Pancreas (tissue), 10 donors: ENCODE data around the gene DOLK. TPM values are rescaled to one million over a fixed set of nuclear protein-coding genes. Genes with fewer than 3 reads are reported as not detected.

Experiments
- ATAC-seq, 4 donors: fragments of 200-7000 bp; cut with Tn5 transposase; one replicate each; pipeline versions ENCODE4 v1.8.0 to v1.9.1; 2020; ENCODE audit warnings: mild to moderate bottlenecking in 4 of 4, moderate library complexity in 4 of 4
- DNase-seq, 6 donors: peaks; one replicate each; pipeline ENCODE4 v3.0.0-alpha.2; 2020
- FAIRE-seq: peaks from 2 replicates; lab custom pipeline; 2012; peaks lifted over from hg19 to GRCh38; lab: Jason Lieb, UNC
- H3K27ac ChIP-seq, 4 donors: fragments of 200-600 bp; sonication (generic); 1 replicate in 3 of 4; 2 replicates in 1 of 4; pipeline versions ENCODE4 v1.5.0 to v1.8.0; 2020
- H3K27me3 ChIP-seq, 4 donors: fragments of 200-600 bp; one replicate each; pipeline ENCODE4 v1.8.0; 2021
- H3K36me3 ChIP-seq, 3 donors: fragments of 200-600 bp; sonication (generic) in 1 of 3; one replicate each; pipeline versions ENCODE4 v1.5.0 to v1.8.0; 2020 to 2021
- H3K4me1 ChIP-seq, 3 donors: fragments of 200-600 bp; one replicate each; pipeline ENCODE4 v1.8.0; 2021
- H3K4me3 ChIP-seq, 4 donors: fragments of 200-600 bp; sonication (generic) in 2 of 4; one replicate each; pipeline versions ENCODE4 v1.5.0 to v1.8.0; 2020 to 2021
- H3K9me3 ChIP-seq, 4 donors: fragments of 200-600 bp; one replicate each; pipeline ENCODE4 v1.8.0; 2021
- WGBS, 2 donors: extraction: QIAGEN DNeasy Blood & Tissue Kit; methylation state at CpG; one replicate each; pipeline ENCODE4 v1.1.7; 2013; 5-methylcytosine and 5-hydroxymethylcytosine counted together
- intact Hi-C, 3 donors: fragments of 100-400 bp; cut with DNase I; formaldehyde crosslinking; loops; one replicate each; pipeline versions ENCODE4 v1.11.1 to v1.14.2; 2022
- polyA plus RNA-seq, 2 donors: library from polyadenylated mRNA; stranded (reverse); fragments of 200-250 nt; gene quantifications; one replicate each; pipeline ENCODE4 v1.2.3, GENCODE V29; 2013
- total RNA-seq, 6 donors: library from RNA; stranded (reverse); fragmentation: NEBNext Ultra II Directional in 4 of 6; extraction: Animal tissue kit (Norgen Biotek cat#: 25700) in 4 of 6; gene quantifications; one replicate each; pipeline versions ENCODE4 v1.2.1 to v1.2.4, GENCODE V29; 2021 to 2023
- TF ChIP-seq, protein P1 (sequence below), 4 donors: fragments of 200-600 bp; sonication (generic) in 3 of 4; IDR thresholded peaks; one replicate each; pipeline versions ENCODE4 v1.5.0 to v1.8.0; 2021; ENCODE audit warnings: antibody characterized with exemption in 4 of 4
- donor health status: healthy with polysubstance abuse.
- donor health status: DM: no; HTN: no; CAD: no; lungs with moderate emphysema.
- donor health status: DM: no; HTN: no; CAD: no.
- donor health status: control.
- donor health status: control.
- donor health status: Bipolar disorder and iron deficiency.
- donor health status: DM: yes; HTN: yes; CAD: no.
- donor health status: DM: no; HTN: no; CAD: no.
- donor health status: DM: no; HTN: no; CAD: no.
- donor health status: DM: yes; HTN: yes; CAD: no.

Gene DOLK
- total and polyA plus RNA-seq, 8 donors: 5.4 to 8.5 (median 6.6) TPM

DNA sequence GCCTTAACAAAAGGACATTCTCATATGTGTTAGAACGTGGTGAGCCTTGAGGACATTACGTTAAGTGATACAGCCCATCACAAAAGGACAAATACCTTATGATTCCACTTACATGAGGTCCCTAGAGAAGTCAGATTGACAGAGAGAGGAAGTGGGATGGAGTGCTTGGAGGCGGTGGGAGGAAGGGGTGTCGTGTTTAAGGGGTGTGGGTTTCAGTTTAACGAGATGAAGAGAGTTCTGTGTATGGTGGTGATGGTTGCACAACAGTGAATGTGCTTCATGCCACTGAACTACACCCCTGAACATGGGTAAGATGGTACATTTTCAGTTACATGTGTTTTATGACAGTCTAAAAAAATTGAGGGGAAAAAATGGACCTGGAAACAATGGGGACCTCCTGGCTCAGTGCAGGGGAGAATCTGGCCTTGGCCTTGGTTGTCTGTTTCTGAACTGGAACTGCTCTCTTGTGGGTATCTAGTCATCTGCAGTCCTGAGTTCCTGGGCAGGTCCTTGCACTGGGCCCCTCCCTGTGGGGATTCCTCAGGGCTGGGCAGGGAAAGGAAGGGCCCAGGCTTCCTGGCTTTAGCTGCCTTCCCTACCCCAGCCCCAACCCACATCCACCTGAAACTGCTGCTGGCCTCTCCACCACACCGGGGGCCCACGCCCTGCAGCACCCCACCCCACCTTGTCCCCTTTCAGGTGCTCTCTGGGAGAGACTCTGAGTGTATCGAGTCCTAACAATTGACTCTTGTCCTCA is 47.7 kb downstream of the DOLK start:
- TF ChIP-seq, protein P1, sequence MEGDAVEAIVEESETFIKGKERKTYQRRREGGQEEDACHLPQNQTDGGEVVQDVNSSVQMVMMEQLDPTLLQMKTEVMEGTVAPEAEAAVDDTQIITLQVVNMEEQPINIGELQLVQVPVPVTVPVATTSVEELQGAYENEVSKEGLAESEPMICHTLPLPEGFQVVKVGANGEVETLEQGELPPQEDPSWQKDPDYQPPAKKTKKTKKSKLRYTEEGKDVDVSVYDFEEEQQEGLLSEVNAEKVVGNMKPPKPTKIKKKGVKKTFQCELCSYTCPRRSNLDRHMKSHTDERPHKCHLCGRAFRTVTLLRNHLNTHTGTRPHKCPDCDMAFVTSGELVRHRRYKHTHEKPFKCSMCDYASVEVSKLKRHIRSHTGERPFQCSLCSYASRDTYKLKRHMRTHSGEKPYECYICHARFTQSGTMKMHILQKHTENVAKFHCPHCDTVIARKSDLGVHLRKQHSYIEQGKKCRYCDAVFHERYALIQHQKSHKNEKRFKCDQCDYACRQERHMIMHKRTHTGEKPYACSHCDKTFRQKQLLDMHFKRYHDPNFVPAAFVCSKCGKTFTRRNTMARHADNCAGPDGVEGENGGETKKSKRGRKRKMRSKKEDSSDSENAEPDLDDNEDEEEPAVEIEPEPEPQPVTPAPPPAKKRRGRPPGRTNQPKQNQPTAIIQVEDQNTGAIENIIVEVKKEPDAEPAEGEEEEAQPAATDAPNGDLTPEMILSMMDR (IDR thresholded peaks at IDR 0.05): no peak
- FAIRE-seq: no peak
- H3K9me3 ChIP-seq: no peaks in the 10 kb centered on the region
- intact Hi-C loops: no loop called here
- ATAC-seq: peak in 2 of 4 donors; percentile 20 to 48
- H3K4me1 ChIP-seq: peaks cover 0 to 5% (median 0%) of the 10 kb centered on the region in 3 donors
- no peaks in the 10 kb centered on the region for H3K36me3 ChIP-seq
- 80% methylated on average over 8 of the region's 8 CpGs for WGBS, 2 donors
- no peak overlapping the region for H3K27ac ChIP-seq
- DNase-seq: peak in 1 of 6 donors; percentile 33
- no peak overlapping the region for H3K4me3 ChIP-seq
- no peaks in the 10 kb centered on the region for H3K27me3 ChIP-seq

DNA sequence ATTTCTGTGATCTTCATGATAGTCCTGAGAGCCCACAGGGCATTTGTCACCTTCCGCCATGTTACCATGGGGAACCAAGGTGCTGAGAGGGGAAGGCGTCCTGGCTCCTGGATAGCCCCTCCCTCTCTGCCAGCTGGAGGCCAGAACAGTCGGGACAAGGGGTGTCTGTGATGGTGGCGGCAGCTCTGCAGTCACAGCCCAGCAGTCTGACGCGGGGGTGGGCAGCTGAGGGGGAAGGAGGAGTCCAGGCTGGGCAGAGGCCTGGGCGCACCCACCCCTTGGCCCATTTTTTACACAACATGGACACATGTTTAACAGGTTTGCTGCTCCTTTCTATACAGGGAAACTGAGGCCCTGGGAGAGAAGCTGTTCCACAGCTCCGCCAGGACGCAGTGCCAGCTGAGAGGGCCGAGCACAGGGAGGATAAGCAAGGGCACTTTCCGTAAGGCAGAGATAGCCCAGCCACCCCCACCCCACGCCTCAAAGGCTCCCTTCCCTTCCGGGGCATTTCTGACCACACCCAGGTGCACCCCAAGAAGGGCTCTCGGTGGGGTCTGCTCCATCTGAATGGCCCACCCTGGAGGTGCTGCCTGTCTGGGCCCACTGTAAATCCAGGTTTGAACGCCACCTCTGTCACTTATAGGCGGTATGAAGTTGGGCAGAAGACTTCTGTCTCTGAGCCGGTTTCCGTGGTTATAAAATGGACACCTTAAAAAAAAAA is 48.4 kb downstream of the DOLK start:
- H3K27ac ChIP-seq: peak overlapping the region in 1 of 4 donors; percentile 17
- intact Hi-C loops: no loop called here
- H3K27me3 ChIP-seq: no peaks in the 10 kb centered on the region
- TF ChIP-seq, protein P1 (IDR thresholded peaks at IDR 0.05): no peak
- FAIRE-seq (no peak), DNase-seq (peak in 1 of 6 donors; percentile 50), ATAC-seq (no peak)
- 87 to 88% methylated on average over 18 of the region's 18 CpGs for WGBS, 2 donors
- no peaks in the 10 kb centered on the region for H3K36me3 ChIP-seq
- peaks cover 0 to 5% (median 0%) of the 10 kb centered on the region in 3 donors for H3K4me1 ChIP-seq
- H3K4me3 ChIP-seq: no peak overlapping the region
- H3K9me3 ChIP-seq: no peaks in the 10 kb centered on the region

DNA sequence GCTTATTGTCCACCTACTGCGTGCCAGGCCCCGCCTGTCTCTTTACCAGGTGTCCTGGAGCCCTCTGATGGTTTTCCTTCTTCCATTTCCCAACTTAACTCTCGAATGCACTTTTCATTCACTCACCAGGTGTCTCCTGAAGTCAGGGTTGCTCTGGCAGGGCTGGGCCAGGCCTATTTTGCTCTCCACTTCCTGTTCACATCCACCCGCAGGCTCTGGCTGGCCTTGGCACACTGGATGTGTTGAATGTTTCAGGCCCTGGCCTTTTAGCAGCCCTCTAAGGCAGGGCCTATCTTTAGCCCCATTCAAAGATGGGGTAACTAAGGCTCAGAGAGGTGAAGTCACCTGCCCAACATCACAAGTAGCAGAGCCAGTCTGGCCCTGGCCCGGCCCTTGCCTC is 49.0 kb downstream of the DOLK start:
- TF ChIP-seq, protein P1 (IDR thresholded peaks at IDR 0.05): no peak
- ATAC-seq (peak in 3 of 4 donors; percentile 27 to 32 (median 32)), DNase-seq (no peak), FAIRE-seq (no peak)
- no peaks in the 10 kb centered on the region for H3K36me3 ChIP-seq
- intact Hi-C loops: no loop called here
- H3K9me3 ChIP-seq: no peaks in the 10 kb centered on the region
- no peak overlapping the region for H3K4me3 ChIP-seq
- H3K27me3 ChIP-seq: no peaks in the 10 kb centered on the region
- peaks cover 0 to 5% (median under 1%) of the 10 kb centered on the region in 3 donors for H3K4me1 ChIP-seq
- WGBS, 2 donors: 79 to 82% methylated on average over 5 of the region's 5 CpGs
- H3K27ac ChIP-seq: peak overlapping the region in 1 of 4 donors; percentile 17

DNA sequence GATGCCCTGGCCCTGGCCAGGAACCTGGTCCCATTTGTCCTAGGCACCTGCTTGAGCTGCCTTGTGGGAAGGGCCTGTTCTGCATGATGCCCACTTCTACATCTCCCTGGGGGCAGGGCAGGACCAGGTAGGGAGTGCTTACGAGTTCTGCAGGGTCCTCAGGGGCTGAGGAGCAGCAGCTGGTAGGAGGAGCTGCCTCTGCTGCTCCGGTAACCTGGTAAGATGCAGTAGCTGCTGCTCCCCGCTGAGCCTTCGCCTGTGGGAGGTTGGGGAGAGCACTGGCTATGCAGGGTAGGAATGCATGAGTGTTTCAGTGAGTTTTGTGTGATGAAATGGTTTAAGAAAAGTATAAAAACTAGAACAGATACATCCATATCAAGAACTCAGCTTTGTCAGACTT is 51.8 kb downstream of the DOLK start:
- TF ChIP-seq, protein P1 (IDR thresholded peaks at IDR 0.05): no peak
- DNase-seq: no peak
- no peaks in the 10 kb centered on the region for H3K27me3 ChIP-seq
- FAIRE-seq: no peak
- no peaks in the 10 kb centered on the region for H3K36me3 ChIP-seq
- peaks cover 0 to 14% (median 5%) of the 10 kb centered on the region in 3 donors for H3K4me1 ChIP-seq
- no peak overlapping the region for H3K4me3 ChIP-seq
- ATAC-seq: no peak
- intact Hi-C loops: no loop called here
- H3K27ac ChIP-seq: no peak overlapping the region
- no peaks in the 10 kb centered on the region for H3K9me3 ChIP-seq
- WGBS, 2 donors: 79 to 80% methylated on average over 4 of the region's 4 CpGs

Other genes starting within 250 kb of the DOLK start
- 1 to 10 TPM; 2.5 to 4.3 (median 3.7) TPM for gene PKN3, start 245.1 kb downstream of the DOLK start, total RNA-seq
- 10 to 100 TPM; 10.0 to 11.0 TPM for gene PKN3, start 245.1 kb downstream of the DOLK start, polyA plus RNA-seq
- gene ZDHHC12, start 223.5 kb downstream of the DOLK start, total RNA-seq: 10 to 100 TPM; 18.3 to 31.5 (median 25.4) TPM
- 10 to 100 TPM; 27.6 to 56.9 TPM for gene ZDHHC12, start 223.5 kb downstream of the DOLK start, polyA plus RNA-seq
- gene ZER1, start 175.7 kb downstream of the DOLK start, total RNA-seq: 10 to 100 TPM; 15.8 to 23.4 (median 17.9) TPM
- 10 to 100 TPM; 16.9 to 22.6 TPM for gene ZER1, start 175.7 kb downstream of the DOLK start, polyA plus RNA-seq
- 10 to 100 TPM; 10.9 to 18.5 (median 12.7) TPM for gene TBC1D13, start 160.3 kb downstream of the DOLK start, total RNA-seq
- 10 to 100 TPM; 15.7 to 17.2 TPM for gene TBC1D13, start 160.3 kb downstream of the DOLK start, polyA plus RNA-seq
- 10 to 100 TPM; 12.2 to 23.0 (median 14.3) TPM for gene ENDOG, start 129.1 kb downstream of the DOLK start, total RNA-seq
- 10 to 100 TPM; 14.0 to 16.0 TPM for gene ENDOG, start 129.1 kb downstream of the DOLK start, polyA plus RNA-seq
- gene SPOUT1, start 117.8 kb downstream of the DOLK start, total RNA-seq: 10 to 100 TPM; 14.8 to 28.0 (median 20.6) TPM
- 10 to 100 TPM; 28.8 to 32.8 TPM for gene SPOUT1, start 117.8 kb downstream of the DOLK start, polyA plus RNA-seq
- 1 to 10 TPM; 1.1 to 2.9 (median 1.5) TPM for gene KYAT1, start 65.7 kb downstream of the DOLK start, total RNA-seq
- 1 to 10 TPM; 4.2 to 5.2 TPM for gene KYAT1, start 65.7 kb downstream of the DOLK start, polyA plus RNA-seq
- gene LRRC8A, start 65.5 kb downstream of the DOLK start, total RNA-seq: 10 to 100 TPM in 4 of 6 donors, 1 to 10 TPM in 2; 8.7 to 20.4 (median 10.4) TPM
- gene LRRC8A, start 65.5 kb downstream of the DOLK start, polyA plus RNA-seq: 10 to 100 TPM in 1 of 2 donors, 1 to 10 TPM in 1; 9.2 to 10.1 TPM
- 10 to 100 TPM; 20.7 to 48.7 (median 42.2) TPM for gene PHYHD1, start 26.6 kb downstream of the DOLK start, total RNA-seq
- gene PHYHD1, start 26.6 kb downstream of the DOLK start, polyA plus RNA-seq: 10 to 100 TPM; 45.7 to 71.3 TPM
- 10 to 100 TPM; 11.5 to 20.8 (median 13.5) TPM for gene NUP188, start 96 bp upstream of the DOLK start, total RNA-seq
- 10 to 100 TPM; 10.8 to 18.0 TPM for gene NUP188, start 96 bp upstream of the DOLK start, polyA plus RNA-seq
- gene SH3GLB2, start 80.7 kb upstream of the DOLK start, total RNA-seq: 10 to 100 TPM; 46.6 to 79.7 (median 70.8) TPM
- 100 to 1,000 TPM; 188 to 201 TPM for gene SH3GLB2, start 80.7 kb upstream of the DOLK start, polyA plus RNA-seq
- gene MIGA2, start 89.0 kb upstream of the DOLK start, total RNA-seq: 10 to 100 TPM in 1 of 6 donors, 1 to 10 TPM in 5; 7.5 to 17.1 (median 9.3) TPM
- 10 to 100 TPM; 27.8 to 30.9 TPM for gene MIGA2, start 89.0 kb upstream of the DOLK start, polyA plus RNA-seq
- gene DOLPP1, start 133.5 kb upstream of the DOLK start, total RNA-seq: 10 to 100 TPM in 1 of 6 donors, 1 to 10 TPM in 5; 4.2 to 10.5 (median 7.4) TPM
- gene DOLPP1, start 133.5 kb upstream of the DOLK start, polyA plus RNA-seq: 1 to 10 TPM; 6.2 to 7.1 TPM
- gene CRAT, start 163.2 kb upstream of the DOLK start, total RNA-seq: 100 to 1,000 TPM in 1 of 6 donors, 10 to 100 TPM in 5; 44.4 to 131 (median 79.2) TPM
- 10 to 100 TPM; 30.3 to 57.2 TPM for gene CRAT, start 163.2 kb upstream of the DOLK start, polyA plus RNA-seq
- gene PTPA, start 163.8 kb upstream of the DOLK start, total RNA-seq: 10 to 100 TPM; 32.7 to 71.4 (median 42.1) TPM
- 10 to 100 TPM; 43.8 to 61.8 TPM for gene PTPA, start 163.8 kb upstream of the DOLK start, polyA plus RNA-seq
- gene IER5L, start 230.7 kb upstream of the DOLK start, total RNA-seq: 10 to 100 TPM in 1 of 6 donors, 1 to 10 TPM in 5; 1.8 to 13.2 (median 4.6) TPM
- gene IER5L, start 230.7 kb upstream of the DOLK start, polyA plus RNA-seq: 10 to 100 TPM in 1 of 2 donors, 1 to 10 TPM in 1; 6.1 to 14.3 TPM